Lung (tissue), 12 donors: ENCODE results near the gene GRK2. TPM values are rescaled to one million over a fixed set of nuclear protein-coding genes. Genes with fewer than 3 reads are reported as not detected.

ENCODE experiments used
- ATAC-seq: fragments of 200-7000 bp; cut with Tn5 transposase; one replicate; pipeline ENCODE4 v1.9.1; 2020; ENCODE audit warnings: moderate number of reproducible peaks; ENCODE audit not compliant: insufficient read depth, low FRiP score
- DNase-seq, 3 donors: peaks; one replicate each; pipeline ENCODE4 v3.0.0-alpha.2; 2013 to 2017
- H3K27ac ChIP-seq, 2 donors: one replicate each; pipeline ENCODE4 v1.5.1; 2013; ENCODE audit warnings: mild to moderate bottlenecking in 2 of 2, moderate library complexity in 2 of 2, control low read depth in 1 of 2, inconsistent platforms in 1 of 2, low read depth in 1 of 2, low read length in 1 of 2
- H3K27me3 ChIP-seq, 3 donors: one replicate each; pipeline ENCODE4 v1.5.1; 2013; ENCODE audit warnings: low read length in 2 of 3; ENCODE audit not compliant: control insufficient read depth in 3 of 3, insufficient read depth in 3 of 3
- H3K36me3 ChIP-seq, 4 donors: one replicate each; pipeline ENCODE4 v1.5.1; 2013; ENCODE audit warnings: low read length in 4 of 4, mild to moderate bottlenecking in 1 of 4, moderate library complexity in 1 of 4; ENCODE audit not compliant: control insufficient read depth in 4 of 4, insufficient read depth in 4 of 4
- H3K4me1 ChIP-seq, 5 donors: one replicate each; pipeline ENCODE4 v1.5.1; 2013; ENCODE audit warnings: low read length in 5 of 5, mild to moderate bottlenecking in 2 of 5, moderate library complexity in 1 of 5; ENCODE audit not compliant: control insufficient read depth in 5 of 5, insufficient read depth in 5 of 5
- H3K4me3 ChIP-seq: one replicate; pipeline ENCODE4 v1.5.1; 2013; ENCODE audit warnings: mild to moderate bottlenecking, control low read depth, moderate library complexity
- H3K9ac ChIP-seq, 2 donors: one replicate each; pipeline ENCODE4 v1.5.1; 2013; ENCODE audit warnings: low read length in 2 of 2, control low read depth in 1 of 2; ENCODE audit not compliant: insufficient read depth in 1 of 2
- H3K9me3 ChIP-seq, 4 donors: one replicate each; pipeline ENCODE4 v1.5.1; 2013; ENCODE audit warnings: low read length in 3 of 4, mild to moderate bottlenecking in 1 of 4, moderate library complexity in 1 of 4; ENCODE audit not compliant: control insufficient read depth in 4 of 4, insufficient read depth in 3 of 4
- WGBS, 2 donors: extraction: QIAGEN DNeasy Blood & Tissue Kit; methylation state at CpG; one replicate each; pipeline ENCODE4 v1.1.7; 2013; 5-methylcytosine and 5-hydroxymethylcytosine counted together
- polyA plus RNA-seq, 2 donors: library from polyadenylated mRNA; stranded (reverse); fragments of 200-250 nt; gene quantifications; one replicate each; pipeline ENCODE4 v1.2.1, GENCODE V29; 2013
- total RNA-seq, 2 donors: library from RNA; depleted of rRNA in 1 of 2; stranded (reverse); fragments of >200 nt in 1 of 2; gene quantifications; one replicate each; pipeline ENCODE4 v1.2.1, GENCODE V29; 2014 to 2021
- TF ChIP-seq, protein P1 (sequence below): IDR thresholded peaks from 2 replicates; pipeline ENCODE4 v1.5.1; 2012; ENCODE audit warnings: mild to moderate bottlenecking; ENCODE audit errors: control extremely low read depth, extremely low read depth
- donor health status: control.
- donor health status: control.
- donor health status: Bipolar disorder and iron deficiency.
- donor health status: healthy.
- donor health status: DM: yes; HTN: yes; CAD: no.

GRK2 gene
- total and polyA plus RNA-seq, 4 donors, result 37.1 to 130 (median 97.5) TPM

DNA sequence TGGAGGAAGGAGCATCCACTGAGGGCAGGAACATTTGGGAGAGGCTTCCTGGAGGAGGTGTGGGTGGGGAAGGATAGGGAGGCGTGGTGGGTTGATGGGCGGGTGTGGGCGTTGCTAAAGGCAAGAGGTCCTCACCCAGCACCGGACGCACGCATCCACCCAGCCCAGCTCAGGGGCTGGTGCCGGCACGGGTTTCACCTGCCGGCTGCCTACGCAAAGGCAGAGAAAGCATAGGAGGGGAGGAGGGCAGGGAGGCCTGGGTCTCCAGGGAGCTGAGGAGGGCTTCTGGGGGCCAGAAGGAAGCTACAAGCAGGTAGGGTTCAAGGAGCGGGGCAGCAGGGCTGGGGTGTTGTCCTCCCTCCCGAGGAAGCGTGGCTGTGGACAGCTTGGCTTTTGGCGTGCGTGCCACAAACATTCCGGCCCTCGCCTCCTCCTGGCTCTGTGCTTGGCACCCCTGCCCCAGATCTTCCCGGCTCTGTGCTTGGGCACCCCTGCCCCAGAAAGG lies 44.8 kb downstream of the GRK2 start:
- no peak overlapping the region for H3K9ac ChIP-seq
- TF ChIP-seq, protein P1, sequence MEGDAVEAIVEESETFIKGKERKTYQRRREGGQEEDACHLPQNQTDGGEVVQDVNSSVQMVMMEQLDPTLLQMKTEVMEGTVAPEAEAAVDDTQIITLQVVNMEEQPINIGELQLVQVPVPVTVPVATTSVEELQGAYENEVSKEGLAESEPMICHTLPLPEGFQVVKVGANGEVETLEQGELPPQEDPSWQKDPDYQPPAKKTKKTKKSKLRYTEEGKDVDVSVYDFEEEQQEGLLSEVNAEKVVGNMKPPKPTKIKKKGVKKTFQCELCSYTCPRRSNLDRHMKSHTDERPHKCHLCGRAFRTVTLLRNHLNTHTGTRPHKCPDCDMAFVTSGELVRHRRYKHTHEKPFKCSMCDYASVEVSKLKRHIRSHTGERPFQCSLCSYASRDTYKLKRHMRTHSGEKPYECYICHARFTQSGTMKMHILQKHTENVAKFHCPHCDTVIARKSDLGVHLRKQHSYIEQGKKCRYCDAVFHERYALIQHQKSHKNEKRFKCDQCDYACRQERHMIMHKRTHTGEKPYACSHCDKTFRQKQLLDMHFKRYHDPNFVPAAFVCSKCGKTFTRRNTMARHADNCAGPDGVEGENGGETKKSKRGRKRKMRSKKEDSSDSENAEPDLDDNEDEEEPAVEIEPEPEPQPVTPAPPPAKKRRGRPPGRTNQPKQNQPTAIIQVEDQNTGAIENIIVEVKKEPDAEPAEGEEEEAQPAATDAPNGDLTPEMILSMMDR, result no peak
- H3K9me3 ChIP-seq, result no peaks in the 10 kb centered on the region
- ATAC-seq (no peak), DNase-seq (no peak)
- no peaks in the 10 kb centered on the region for H3K4me1 ChIP-seq
- 91 to 93% methylated on average over 18 of the region's 18 CpGs for WGBS, 2 donors
- H3K27ac ChIP-seq, result no peak overlapping the region
- no peak overlapping the region for H3K4me3 ChIP-seq
- peaks cover 0 to 39% (median 8%) of the 10 kb centered on the region in 4 donors for H3K36me3 ChIP-seq
- no peaks in the 10 kb centered on the region for H3K27me3 ChIP-seq

DNA sequence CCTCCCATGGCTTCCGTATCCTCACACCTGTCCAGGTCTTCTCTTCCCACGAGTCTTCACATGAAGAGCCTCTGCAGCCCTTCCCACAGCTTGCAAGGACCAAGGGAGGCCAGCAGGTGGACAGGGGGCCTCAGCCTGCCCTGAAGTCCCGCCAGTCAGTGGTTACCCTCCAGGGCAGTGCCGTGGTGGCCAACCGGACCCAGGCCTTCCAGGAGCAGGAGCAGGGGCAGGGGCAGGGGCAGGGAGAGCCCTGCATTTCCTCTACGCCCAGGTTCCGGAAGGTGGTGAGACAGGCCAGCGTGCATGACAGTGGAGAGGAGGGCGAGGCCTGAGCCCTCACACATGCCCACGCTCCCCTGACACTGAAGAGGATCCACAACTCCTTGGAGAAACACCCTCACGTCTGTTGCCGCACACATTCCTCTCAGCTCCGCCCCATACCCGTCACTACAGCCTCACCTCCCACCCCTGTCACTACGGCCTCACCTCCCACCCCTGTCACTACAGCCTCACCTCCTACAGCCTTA lies 45.3 kb downstream of the GRK2 start:
- no peak for ATAC-seq

DNA sequence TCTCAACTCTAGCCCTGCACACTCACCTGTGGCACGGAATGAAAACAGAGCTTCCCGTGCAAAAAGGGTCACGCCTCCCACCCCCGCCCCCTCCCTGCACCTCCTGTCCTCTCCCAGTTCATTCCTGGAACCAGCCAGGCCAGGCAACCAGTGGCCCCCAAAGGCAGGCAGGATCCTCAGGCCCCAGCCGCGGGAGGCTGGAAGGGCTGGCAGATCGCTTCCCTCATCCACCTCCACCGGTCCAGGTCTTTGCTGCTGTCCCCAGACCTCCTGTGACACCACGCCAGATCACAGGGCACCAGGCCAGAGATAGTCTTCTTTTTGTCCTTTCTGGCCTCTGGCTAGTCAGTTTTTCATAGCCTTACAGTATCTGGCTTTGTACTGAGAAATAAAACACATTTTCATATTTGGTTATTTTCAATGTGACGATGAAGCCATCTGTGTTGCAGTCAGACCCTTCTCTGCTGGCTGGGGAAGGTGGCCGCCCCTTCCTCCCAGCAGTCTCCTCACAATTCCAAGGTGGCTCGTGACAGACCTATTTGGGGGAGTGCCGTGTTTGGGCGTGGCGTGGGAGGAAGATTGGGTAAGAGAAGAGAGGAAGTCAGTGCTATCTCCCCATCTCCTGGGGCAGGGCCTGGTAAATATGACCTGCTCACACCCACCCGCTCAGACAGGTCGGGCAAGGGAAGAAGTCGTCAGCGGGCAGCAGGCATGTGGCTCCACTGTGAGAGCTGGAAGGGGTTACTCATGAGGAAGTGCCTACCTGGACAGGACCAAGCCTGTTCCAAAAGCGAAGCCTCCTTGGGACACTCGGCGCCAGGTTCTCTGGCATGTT lies 46.1 kb downstream of the GRK2 start:
- DNase-seq (no peak), ATAC-seq (no peak)
- TF ChIP-seq, protein P1, result no peak
- H3K27ac ChIP-seq, result peak overlapping the region in 1 of 2 donors; percentile 44
- 59 to 61% methylated on average over 22 of the region's 22 CpGs for WGBS, 2 donors
- peaks cover 0 to 37% (median 5%) of the 10 kb centered on the region in 4 donors for H3K36me3 ChIP-seq
- H3K9ac ChIP-seq, result no peak overlapping the region
- H3K27me3 ChIP-seq, result no peaks in the 10 kb centered on the region
- no peaks in the 10 kb centered on the region for H3K4me1 ChIP-seq
- H3K9me3 ChIP-seq, result no peaks in the 10 kb centered on the region
- no peak overlapping the region for H3K4me3 ChIP-seq

More for the DNA sequence above, 45.3 kb downstream of the GRK2 start:
- 84 to 91% methylated on average over 15 of the region's 15 CpGs for WGBS, 2 donors
- TF ChIP-seq, protein P1, result no peak
- Histone ChIP-seq H3K36me3 (peaks cover 0 to 39% (median 8%) of the 10 kb centered on the region in 4 donors), H3K27me3 (no peaks in the 10 kb centered on the region), H3K4me3 (no peak overlapping the region), H3K9me3 (no peaks in the 10 kb centered on the region), H3K9ac (no peak overlapping the region), H3K27ac (no peak overlapping the region), H3K4me1 (no peaks in the 10 kb centered on the region)
- DNase-seq, result no peak
